Activated T-cell treated with anti-CD3 and anti-CD28 coated beads, Interleukin-2, amount 50 U/mL, for 24 hours (primary cell): ENCODE measurements around the gene TRIO.

Source experiments
- DNase-seq: peaks from one replicate; pipeline ENCODE4 v3.0.0-alpha.2; 2020
- H3K27ac Mint-ChIP-seq: 2 replicates; pipeline ENCODE4 v1.8.0; 2020; ENCODE audit warnings: mild to moderate bottlenecking, mixed read lengths
- H3K27me3 Mint-ChIP-seq: 2 replicates; pipeline ENCODE4 v1.8.0; 2020; ENCODE audit warnings: mixed read lengths
- H3K36me3 Mint-ChIP-seq: 2 replicates; pipeline ENCODE4 v1.8.0; 2020; ENCODE audit warnings: low read depth, mixed read lengths
- H3K4me1 Mint-ChIP-seq: 2 replicates; pipeline ENCODE4 v1.8.0; 2020; ENCODE audit warnings: low read depth, mixed read lengths
- H3K4me3 Mint-ChIP-seq: 2 replicates; pipeline ENCODE4 v1.8.0; 2020; ENCODE audit warnings: mild to moderate bottlenecking, moderate library complexity, mixed read lengths
- H3K9me3 Mint-ChIP-seq: 2 replicates; pipeline ENCODE4 v1.8.0; 2020; ENCODE audit warnings: mixed read lengths

The TRIO gene

DNA sequence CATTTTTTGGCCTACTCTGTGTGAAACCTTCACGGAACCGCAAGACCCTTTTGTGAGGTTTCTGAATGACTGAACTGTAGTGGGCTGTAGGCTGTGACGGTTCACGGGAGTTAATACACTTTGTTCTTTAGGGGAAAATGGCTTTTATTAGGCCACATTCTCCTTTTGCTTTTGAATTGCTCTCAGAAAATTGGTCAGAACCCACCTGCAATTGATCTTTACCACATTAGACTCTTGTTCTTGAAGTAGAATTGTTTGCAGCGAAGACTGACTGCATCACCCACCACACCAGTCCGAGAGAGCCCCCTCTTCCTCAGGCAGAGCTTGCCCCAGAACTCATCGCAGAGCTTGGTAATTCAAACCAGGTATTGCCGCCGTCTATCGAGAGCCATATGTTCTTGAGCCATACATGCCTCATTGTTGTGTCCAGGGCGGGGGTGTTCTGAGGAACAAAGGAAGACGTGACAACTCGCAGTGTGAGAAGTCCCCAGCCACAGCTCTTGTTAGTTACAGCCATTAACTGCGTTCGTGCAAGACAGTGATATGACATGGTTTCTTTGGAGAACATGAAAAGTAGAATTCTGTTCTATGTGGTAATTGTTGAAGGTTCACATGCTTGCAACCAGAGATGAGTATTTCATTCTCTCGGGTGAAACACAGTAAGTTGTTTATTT lies 272.0 kb downstream of the TRIO start:
- Mint-ChIP-seq H3K36me3 (no peaks in the 10 kb centered on the region), H3K27ac (peak overlapping the region; percentile 93), H3K27me3 (peaks cover 4% of the 10 kb centered on the region), H3K9me3 (no peaks in the 10 kb centered on the region), H3K4me1 (peaks cover 63% of the 10 kb centered on the region), H3K4me3 (peak overlapping the region; percentile 62)
- peak; percentile 54 for DNase-seq

DNA sequence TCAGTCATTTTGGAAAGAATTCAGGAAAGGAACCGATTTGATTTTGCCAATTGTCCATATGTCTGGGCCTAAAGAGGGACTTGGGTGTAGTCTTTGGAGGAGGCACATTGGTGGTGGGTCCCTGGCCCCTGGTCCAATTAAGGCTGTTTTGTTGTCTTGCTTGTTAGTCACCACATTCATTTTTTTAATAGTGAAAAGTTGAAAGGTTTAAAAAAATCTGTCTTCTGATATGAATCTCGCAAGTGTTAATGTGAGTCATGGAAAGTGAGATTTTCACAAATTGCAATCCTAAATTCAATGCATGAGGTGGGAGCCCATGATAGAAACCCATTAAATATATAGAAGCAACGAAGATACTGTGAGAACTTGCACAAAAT lies 272.5 kb downstream of the TRIO start:
- peak overlapping the region; percentile 62 for H3K4me3 Mint-ChIP-seq
- peak; percentile 51 for DNase-seq
- peaks cover 4% of the 10 kb centered on the region for H3K27me3 Mint-ChIP-seq

DNA sequence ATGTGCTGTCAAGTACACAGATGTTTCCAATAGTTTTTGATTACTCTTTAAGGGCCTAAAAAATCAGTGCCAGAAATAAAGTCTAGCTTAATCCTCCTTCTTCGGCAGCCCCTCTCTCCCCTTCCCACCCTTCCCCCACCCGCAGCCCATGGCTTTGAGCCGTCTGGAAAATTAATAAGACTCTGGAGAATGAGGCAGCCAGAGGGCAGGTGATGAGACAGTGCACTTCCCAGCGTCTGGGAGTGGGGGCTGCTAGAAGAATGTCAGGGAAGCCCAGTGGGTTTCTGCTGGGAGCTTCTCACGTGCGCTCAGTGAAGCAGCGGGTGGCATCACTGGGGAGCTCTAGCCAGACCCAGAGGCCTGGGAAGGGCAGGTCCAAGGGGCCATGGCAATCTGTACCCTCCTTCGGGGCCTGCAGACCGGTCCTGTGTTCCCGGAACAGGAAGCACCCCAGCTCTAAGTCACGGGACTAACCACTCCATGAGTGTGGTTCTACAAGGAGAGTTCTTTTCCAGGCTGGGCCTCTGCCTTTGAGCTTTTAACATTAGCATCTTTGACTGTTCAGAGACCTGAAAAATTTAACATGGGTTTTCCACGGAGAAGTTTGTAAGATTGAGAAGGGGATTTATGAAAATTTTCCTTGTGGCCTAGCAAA lies 273.6 kb downstream of the TRIO start:
- DNase-seq: no peak
- Mint-ChIP-seq H3K4me1 (peaks cover 63% of the 10 kb centered on the region), H3K4me3 (peak overlapping the region; percentile 62)

More for the DNA sequence above, 272.5 kb downstream of the TRIO start:
- Mint-ChIP-seq H3K9me3 (no peaks in the 10 kb centered on the region), H3K27ac (peak overlapping the region; percentile 93), H3K4me1 (peaks cover 63% of the 10 kb centered on the region), H3K36me3 (no peaks in the 10 kb centered on the region)

DNA sequence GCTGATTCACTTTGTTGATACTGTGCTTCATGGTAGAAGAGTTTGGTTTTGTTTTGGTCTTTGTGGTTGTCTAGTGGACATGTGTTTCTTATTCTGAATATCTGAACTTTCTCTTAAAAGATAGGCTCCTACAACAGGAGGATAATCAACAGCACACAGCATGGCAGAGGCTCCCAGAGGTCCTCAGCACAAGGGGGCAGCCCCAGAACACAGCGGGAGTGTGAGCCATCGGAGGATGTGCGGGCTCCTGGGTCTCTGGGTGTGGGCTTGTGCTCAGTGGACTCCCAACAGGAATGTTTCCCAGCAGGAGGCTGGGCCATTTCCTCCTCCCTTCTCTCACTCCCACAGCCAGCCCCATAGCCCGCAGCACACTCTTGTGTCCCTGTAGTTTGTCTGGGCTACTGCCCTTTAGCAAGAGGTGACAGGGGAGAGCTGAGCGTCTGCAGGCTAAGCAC lies 274.2 kb downstream of the TRIO start:
- DNase-seq: no peak
- Mint-ChIP-seq H3K4me3 (no peak overlapping the region), H3K27me3 (peaks cover 4% of the 10 kb centered on the region), H3K36me3 (no peaks in the 10 kb centered on the region), H3K4me1 (peaks cover 60% of the 10 kb centered on the region), H3K27ac (peak overlapping the region; percentile 84), H3K9me3 (no peaks in the 10 kb centered on the region)

More for the DNA sequence above, 273.6 kb downstream of the TRIO start:
- Mint-ChIP-seq H3K9me3 (no peaks in the 10 kb centered on the region), H3K36me3 (no peaks in the 10 kb centered on the region), H3K27me3 (peaks cover 4% of the 10 kb centered on the region), H3K27ac (peak overlapping the region; percentile 93)

DNA sequence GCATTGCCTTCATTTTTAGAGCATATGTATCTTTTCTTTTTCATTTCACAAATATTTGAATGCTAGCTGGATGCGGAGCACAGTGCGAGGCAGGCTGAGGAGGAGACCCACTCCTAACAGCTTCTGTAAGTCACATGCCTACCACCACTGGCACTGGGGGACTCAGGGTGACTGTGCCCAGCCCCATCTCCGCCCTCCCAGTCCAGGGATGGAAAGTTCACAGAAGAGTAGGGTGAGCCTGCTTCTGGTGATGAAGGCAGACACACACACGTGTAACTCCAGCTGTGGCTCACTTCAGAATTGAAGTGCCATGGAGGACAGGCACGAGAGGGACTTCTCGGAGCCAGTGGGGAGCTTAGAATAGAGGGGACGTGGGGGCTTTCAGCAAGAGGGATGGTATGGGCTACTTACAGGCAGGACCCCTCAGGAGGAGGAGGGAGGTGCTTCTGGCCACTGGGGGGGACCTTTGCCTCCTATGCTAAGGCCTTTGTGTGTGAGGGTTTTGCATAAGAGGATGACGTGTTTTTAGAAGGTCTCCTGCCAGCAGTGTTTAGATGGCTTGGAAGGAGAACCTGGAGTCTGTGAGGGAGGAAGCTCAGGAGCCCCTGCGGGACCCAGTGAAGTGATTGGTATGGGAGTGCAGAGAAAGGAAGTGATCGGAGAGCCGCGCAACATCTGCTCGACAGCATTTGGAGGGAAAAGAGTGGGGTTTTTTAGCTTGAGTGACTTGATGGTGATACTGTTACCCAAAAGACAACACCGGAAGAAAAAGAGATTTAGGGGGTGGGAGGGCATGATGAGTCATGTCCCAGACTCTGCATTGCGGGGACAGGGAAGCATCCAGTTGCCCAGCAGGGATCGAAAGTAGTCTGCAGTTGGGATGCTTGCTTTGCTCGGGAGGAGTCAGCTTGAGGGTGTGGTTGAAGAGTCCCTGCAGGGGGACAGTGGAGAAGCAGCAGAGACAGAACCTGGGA lies 274.9 kb downstream of the TRIO start:
- DNase-seq: no peak
- Mint-ChIP-seq H3K4me1 (peaks cover 55% of the 10 kb centered on the region), H3K4me3 (no peak overlapping the region), H3K27me3 (peaks cover 4% of the 10 kb centered on the region), H3K9me3 (no peaks in the 10 kb centered on the region), H3K36me3 (no peaks in the 10 kb centered on the region), H3K27ac (no peak overlapping the region)

DNA sequence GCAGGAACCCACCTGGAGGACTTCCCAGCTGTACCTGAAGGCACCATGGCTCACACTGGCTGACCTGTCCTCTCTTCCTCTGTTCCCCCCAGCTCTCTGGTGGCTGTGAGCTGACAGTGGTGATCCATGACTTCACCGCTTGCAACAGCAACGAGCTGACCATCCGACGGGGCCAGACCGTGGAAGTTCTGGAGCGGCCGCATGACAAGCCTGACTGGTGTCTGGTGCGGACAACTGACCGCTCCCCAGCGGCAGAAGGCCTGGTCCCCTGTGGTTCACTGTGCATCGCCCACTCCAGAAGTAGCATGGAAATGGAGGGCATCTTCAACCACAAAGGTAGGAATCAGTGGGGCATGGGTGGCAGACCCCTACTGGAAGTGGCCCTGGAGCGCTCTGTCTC lies 276.5 kb downstream of the TRIO start:
- Mint-ChIP-seq H3K36me3 (no peaks in the 10 kb centered on the region), H3K4me3 (no peak overlapping the region), H3K4me1 (peaks cover 53% of the 10 kb centered on the region), H3K9me3 (no peaks in the 10 kb centered on the region), H3K27me3 (peaks cover 4% of the 10 kb centered on the region), H3K27ac (no peak overlapping the region)
- DNase-seq: no peak

DNA sequence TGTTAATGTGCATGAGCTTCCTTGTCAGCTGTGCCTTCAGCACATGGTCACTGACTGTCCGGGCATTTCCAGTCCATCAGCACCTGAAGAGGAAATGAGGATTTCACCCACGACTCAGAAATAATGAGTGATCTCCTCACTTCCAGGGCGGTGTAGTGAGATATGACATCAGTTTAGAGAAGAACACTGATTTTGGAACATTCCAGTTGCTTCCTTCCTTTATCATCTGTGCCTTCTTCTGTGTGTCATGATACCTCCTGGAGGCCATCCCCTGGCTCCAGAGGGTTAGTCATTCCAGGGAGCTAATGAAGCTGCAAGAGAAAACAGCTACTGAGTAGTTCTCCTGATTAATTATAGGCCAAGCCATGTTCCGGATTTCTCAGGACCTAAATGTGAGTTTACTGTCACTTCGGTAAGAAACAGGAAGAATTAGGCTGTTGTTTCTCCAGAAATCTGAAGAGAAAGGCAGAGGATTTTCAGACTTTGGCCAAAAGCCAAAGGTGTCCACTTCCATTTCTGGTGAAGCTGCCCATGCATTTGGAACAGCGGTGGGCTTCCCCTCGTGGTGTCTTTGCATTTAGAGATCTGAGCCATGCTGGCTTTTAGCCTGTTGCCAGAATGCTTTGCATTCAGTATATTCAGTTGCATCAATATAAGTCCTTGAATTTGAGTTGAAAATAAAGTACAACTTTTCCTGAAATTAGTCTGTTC lies 277.1 kb downstream of the TRIO start:
- peaks cover 4% of the 10 kb centered on the region for H3K27me3 Mint-ChIP-seq
- H3K36me3 Mint-ChIP-seq: no peaks in the 10 kb centered on the region
- H3K9me3 Mint-ChIP-seq: no peaks in the 10 kb centered on the region
- peaks cover 53% of the 10 kb centered on the region for H3K4me1 Mint-ChIP-seq
- no peak overlapping the region for H3K4me3 Mint-ChIP-seq
- no peak overlapping the region for H3K27ac Mint-ChIP-seq
- no peak for DNase-seq

DNA sequence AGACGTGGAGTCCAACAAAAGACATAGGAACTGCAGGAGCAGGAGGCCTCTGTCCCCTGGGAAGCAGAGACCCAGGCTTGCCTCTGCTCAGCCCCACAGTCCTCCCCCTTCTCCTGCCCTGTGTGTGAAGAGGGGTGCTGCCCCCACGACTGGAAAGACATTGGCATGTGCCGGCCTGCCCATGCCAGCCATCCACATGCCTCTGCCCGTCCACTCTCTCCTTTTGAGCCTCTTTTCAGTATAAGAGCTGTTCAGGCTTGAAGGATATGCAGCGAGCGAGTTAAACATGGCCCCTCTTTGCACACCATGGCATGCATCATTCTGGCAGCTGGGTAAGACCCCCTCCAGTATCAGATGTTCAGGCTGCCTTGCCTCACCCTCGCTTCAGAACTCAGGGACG lies 278.7 kb downstream of the TRIO start:
- DNase-seq: no peak
- Mint-ChIP-seq H3K27me3 (peaks cover 4% of the 10 kb centered on the region), H3K36me3 (no peaks in the 10 kb centered on the region), H3K9me3 (no peaks in the 10 kb centered on the region), H3K4me3 (no peak overlapping the region), H3K27ac (no peak overlapping the region), H3K4me1 (peaks cover 40% of the 10 kb centered on the region)

DNA sequence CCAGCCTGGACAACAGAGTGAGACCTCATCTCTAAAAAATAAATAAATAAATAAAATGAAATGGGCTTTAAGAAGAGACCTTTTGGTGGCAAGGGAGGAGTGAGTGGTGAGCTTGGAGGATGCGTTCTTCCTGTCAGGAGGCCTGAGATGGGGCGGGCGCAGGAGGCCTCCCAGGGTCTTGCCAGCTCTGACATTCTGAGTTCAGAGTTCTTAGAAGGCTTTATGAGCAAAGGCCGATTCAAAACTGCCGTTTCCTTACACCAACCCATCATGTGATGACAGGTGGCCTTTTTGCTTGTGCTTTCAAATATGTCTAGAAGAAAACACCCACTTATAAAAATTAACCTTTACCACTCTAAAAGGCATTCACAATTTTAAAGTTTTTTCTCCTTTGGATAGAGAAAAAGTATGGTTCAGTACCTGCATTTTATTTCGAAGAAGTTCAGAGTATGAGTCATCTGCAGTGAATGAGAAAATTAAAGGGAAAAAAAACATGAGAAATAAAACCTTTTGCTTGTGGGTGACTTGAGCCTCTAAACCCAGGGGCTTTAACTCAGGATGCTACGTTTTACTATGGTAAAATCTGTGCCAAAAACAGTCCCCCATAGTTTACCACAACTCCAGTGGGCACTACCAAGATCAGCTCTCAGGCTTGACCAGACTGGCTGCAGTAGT lies 281.0 kb downstream of the TRIO start:
- H3K9me3 Mint-ChIP-seq: no peaks in the 10 kb centered on the region
- peak overlapping the region; percentile 81 for H3K27ac Mint-ChIP-seq
- no peaks in the 10 kb centered on the region for H3K27me3 Mint-ChIP-seq
- DNase-seq: no peak
- H3K4me1 Mint-ChIP-seq: peaks cover 27% of the 10 kb centered on the region
- no peaks in the 10 kb centered on the region for H3K36me3 Mint-ChIP-seq
- H3K4me3 Mint-ChIP-seq: no peak overlapping the region

DNA sequence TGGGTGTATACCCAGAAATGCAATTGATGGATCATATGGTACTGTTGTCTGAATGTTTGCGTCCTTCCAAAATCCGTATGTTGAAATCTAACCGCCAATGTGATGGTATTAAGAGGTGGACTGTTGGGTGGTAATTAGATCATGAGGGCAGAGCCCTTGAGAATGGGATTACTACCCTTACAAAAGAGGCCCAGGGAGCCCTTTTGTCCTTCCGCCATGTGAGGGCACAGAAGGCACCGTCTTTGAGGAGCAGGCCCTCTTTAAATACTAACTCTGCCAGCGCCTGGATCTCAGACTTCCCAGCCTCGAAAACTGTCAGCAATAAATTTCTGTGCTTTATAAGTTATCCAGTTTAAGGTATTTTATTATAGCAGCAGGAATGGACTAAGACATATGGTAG lies 282.4 kb downstream of the TRIO start:
- Mint-ChIP-seq H3K36me3 (no peaks in the 10 kb centered on the region), H3K27ac (no peak overlapping the region), H3K4me3 (no peak overlapping the region), H3K9me3 (no peaks in the 10 kb centered on the region), H3K4me1 (peaks cover 27% of the 10 kb centered on the region), H3K27me3 (no peaks in the 10 kb centered on the region)
- no peak for DNase-seq

DNA sequence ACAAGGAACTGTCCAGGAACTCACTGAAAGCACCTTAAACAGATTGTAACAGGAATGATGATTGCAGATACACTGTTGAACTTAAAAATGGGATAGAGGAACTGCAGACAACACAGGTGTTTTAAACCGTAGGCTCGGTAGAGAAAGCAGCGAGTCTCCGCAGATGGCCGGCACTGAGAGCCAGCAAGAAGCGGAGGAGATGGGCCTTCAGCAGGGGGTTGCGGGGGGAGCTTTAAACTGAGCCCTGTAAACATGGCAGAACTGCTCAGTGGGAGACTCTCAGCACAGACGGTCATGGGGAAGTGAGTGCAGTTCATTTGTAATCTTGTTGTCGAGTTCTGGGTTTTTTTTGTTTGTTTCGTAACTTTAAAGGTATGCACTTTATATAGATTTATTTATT lies 283.4 kb downstream of the TRIO start:
- Mint-ChIP-seq H3K27ac (no peak overlapping the region), H3K9me3 (no peaks in the 10 kb centered on the region), H3K4me3 (no peak overlapping the region), H3K4me1 (peaks cover 27% of the 10 kb centered on the region), H3K36me3 (no peaks in the 10 kb centered on the region), H3K27me3 (no peaks in the 10 kb centered on the region)
- no peak for DNase-seq

DNA sequence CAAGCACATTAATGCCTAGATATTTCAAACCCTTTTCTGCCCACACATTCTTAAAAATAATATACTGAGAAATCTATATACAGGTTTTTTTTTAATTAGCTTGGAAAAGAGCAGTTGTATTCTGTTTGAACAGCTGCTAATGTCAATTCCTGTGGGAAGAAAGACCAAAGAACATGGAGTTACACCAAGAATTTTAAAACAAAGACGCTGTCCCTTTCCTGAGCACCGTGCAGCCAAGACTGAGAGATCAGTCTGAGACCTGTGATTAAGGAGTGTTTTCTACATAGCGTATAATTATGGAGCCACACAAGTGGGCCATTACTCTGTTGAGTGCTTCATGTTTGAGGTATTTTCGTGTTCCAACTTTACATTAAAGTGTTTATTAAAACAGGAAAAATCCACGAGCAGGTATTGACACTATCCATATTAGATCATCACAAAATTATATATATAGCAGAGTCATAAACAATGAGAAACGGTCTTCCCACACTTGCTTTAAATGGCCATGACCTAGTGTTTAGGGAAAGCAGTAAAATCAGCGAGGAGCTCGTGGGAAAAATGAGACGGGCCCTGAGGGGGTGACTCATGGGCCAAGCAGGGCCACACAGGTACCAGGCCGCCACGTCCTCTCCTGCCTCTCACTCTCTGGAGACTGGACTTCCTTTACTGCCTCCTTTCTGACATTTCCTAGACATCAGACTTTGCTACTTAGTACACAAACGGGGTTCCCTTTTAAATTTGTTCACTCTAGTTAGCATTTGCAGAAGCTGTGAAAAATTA lies 285.4 kb downstream of the TRIO start:
- DNase-seq: no peak
- no peaks in the 10 kb centered on the region for H3K36me3 Mint-ChIP-seq
- no peak overlapping the region for H3K4me3 Mint-ChIP-seq
- no peak overlapping the region for H3K27ac Mint-ChIP-seq
- H3K9me3 Mint-ChIP-seq: no peaks in the 10 kb centered on the region
- no peaks in the 10 kb centered on the region for H3K27me3 Mint-ChIP-seq
- peaks cover 21% of the 10 kb centered on the region for H3K4me1 Mint-ChIP-seq
